Liver (tissue), 9 donors: ENCODE data around the gene CCL25. TPM values are rescaled to one million over a fixed set of nuclear protein-coding genes. Genes with fewer than 3 reads are reported as not detected.

Source experiments
- DNase-seq: peaks from one replicate; pipeline ENCODE4 v3.0.0-alpha.2; 2017; ENCODE audit warnings: low spot score
- H3K27ac ChIP-seq, 2 donors: one replicate each; pipeline ENCODE4 v1.7.0; 2013; ENCODE audit warnings: inconsistent platforms in 2 of 2, low read length in 2 of 2, control low read depth in 1 of 2, low read depth in 1 of 2, mild to moderate bottlenecking in 1 of 2
- H3K27me3 ChIP-seq, 4 donors: one replicate each; pipeline versions ENCODE4 v1.6.1 to v1.7.0; 2013; ENCODE audit warnings: low read length in 3 of 4, inconsistent platforms in 1 of 4, mild to moderate bottlenecking in 1 of 4, moderate library complexity in 1 of 4; ENCODE audit not compliant: control insufficient read depth in 4 of 4, insufficient read depth in 4 of 4
- H3K36me3 ChIP-seq, 4 donors: one replicate each; pipeline versions ENCODE4 v1.6.1 to v1.7.0; 2013; ENCODE audit warnings: low read length in 3 of 4, mild to moderate bottlenecking in 3 of 4, low read depth in 1 of 4, moderate library complexity in 1 of 4; ENCODE audit not compliant: control insufficient read depth in 4 of 4, insufficient read depth in 3 of 4
- H3K4me1 ChIP-seq, 4 donors: one replicate each; pipeline versions ENCODE4 v1.6.1 to v1.7.0; 2013; ENCODE audit warnings: low read length in 3 of 4, mild to moderate bottlenecking in 3 of 4, moderate library complexity in 1 of 4; ENCODE audit not compliant: control insufficient read depth in 4 of 4, insufficient read depth in 4 of 4
- H3K4me3 ChIP-seq, 3 donors: one replicate each; pipeline versions ENCODE4 v1.6.1 to v1.7.0; 2013; ENCODE audit warnings: low read length in 3 of 3, control low read depth in 1 of 3, low read depth in 1 of 3, mild to moderate bottlenecking in 1 of 3
- H3K9ac ChIP-seq, 2 donors: one replicate each; pipeline ENCODE4 v1.7.0; 2013; ENCODE audit warnings: low read length in 2 of 2, mild to moderate bottlenecking in 2 of 2, moderate library complexity in 2 of 2, control low read depth in 1 of 2, low read depth in 1 of 2
- H3K9me3 ChIP-seq, 4 donors: one replicate each; pipeline versions ENCODE4 v1.6.1 to v1.7.0; 2013; ENCODE audit warnings: low read length in 3 of 4; ENCODE audit not compliant: control insufficient read depth in 4 of 4
- EGR1 ChIP-seq, 2 donors: IDR thresholded peaks; 2 replicates each; pipeline ENCODE4 v1.6.1; 2016 to 2018; ENCODE audit warnings: antibody characterized with exemption in 2 of 2, low read depth in 2 of 2
- FOXA1 ChIP-seq: IDR thresholded peaks from 2 replicates; pipeline ENCODE4 v1.6.1; 2016; ENCODE audit warnings: antibody characterized with exemption
- FOXA2 ChIP-seq: IDR thresholded peaks from 2 replicates; pipeline ENCODE4 v1.6.1; 2016; ENCODE audit warnings: antibody characterized with exemption
- GABPA ChIP-seq, 2 donors: IDR thresholded peaks in 1 of 2; conservative IDR thresholded peaks in 1 of 2; 2 replicates each; pipeline ENCODE4 v1.6.1; 2016; ENCODE audit warnings: antibody characterized with exemption in 2 of 2, mild to moderate bottlenecking in 1 of 2, moderate library complexity in 1 of 2
- HNF4A ChIP-seq, 2 donors: conservative IDR thresholded peaks; 2 replicates each; pipeline ENCODE4 v1.6.1; 2016; ENCODE audit warnings: antibody characterized with exemption in 2 of 2, mild to moderate bottlenecking in 2 of 2
- HNF4G ChIP-seq: IDR thresholded peaks from 2 replicates; pipeline ENCODE4 v1.6.1; 2016; ENCODE audit warnings: antibody characterized with exemption
- JUND ChIP-seq, 2 donors: IDR thresholded peaks; 2 replicates each; pipeline ENCODE4 v1.6.1; 2016; ENCODE audit warnings: antibody characterized with exemption in 2 of 2
- MAX ChIP-seq: IDR thresholded peaks from 2 replicates; pipeline ENCODE4 v1.6.1; 2016; ENCODE audit warnings: antibody characterized with exemption
- NR2F2 ChIP-seq: IDR thresholded peaks from 2 replicates; pipeline ENCODE4 v1.6.1; 2016; ENCODE audit warnings: antibody characterized with exemption
- RAD21 ChIP-seq, 2 donors: IDR thresholded peaks; 2 replicates each; pipeline ENCODE4 v1.6.1; 2016; ENCODE audit warnings: antibody characterized with exemption in 2 of 2, mild to moderate bottlenecking in 2 of 2
- REST ChIP-seq: IDR thresholded peaks from 2 replicates; pipeline ENCODE4 v1.6.1; 2016; ENCODE audit warnings: antibody characterized with exemption, mild to moderate bottlenecking
- RXRA ChIP-seq, 2 donors: IDR thresholded peaks; 2 replicates each; pipeline ENCODE4 v1.6.1; 2017 to 2018; ENCODE audit warnings: antibody characterized with exemption in 2 of 2, mild to moderate bottlenecking in 1 of 2
- SP1 ChIP-seq: IDR thresholded peaks from 2 replicates; pipeline ENCODE4 v1.6.1; 2018; ENCODE audit warnings: antibody characterized with exemption, mild to moderate bottlenecking
- TAF1 ChIP-seq: conservative IDR thresholded peaks from 2 replicates; pipeline ENCODE4 v1.6.1; 2016; ENCODE audit warnings: antibody characterized with exemption, mild to moderate bottlenecking
- YY1 ChIP-seq: IDR thresholded peaks from 2 replicates; pipeline ENCODE4 v1.6.1; 2016; ENCODE audit warnings: antibody characterized with exemption, mild to moderate bottlenecking
- WGBS: extraction: QIAGEN DNeasy Blood & Tissue Kit; methylation state at CpG from one replicate; pipeline ENCODE4 v1.1.7; 2013; 5-methylcytosine and 5-hydroxymethylcytosine counted together
- polyA plus RNA-seq, 2 donors: library from polyadenylated mRNA; stranded (reverse) in 1 of 2; unstranded in 1 of 2; fragments of 200-250 nt in 1 of 2; fragments of >200 nt in 1 of 2; fragmentation: Nextera tagmentation in 1 of 2; extraction: Ambion mirVana in 1 of 2; gene quantifications; one replicate each; pipeline versions ENCODE4 v1.2.1 to v1.2.3, GENCODE V29; 2013 to 2015
- total RNA-seq, 2 donors: library from RNA; depleted of rRNA; stranded (reverse); fragments of >200 nt; gene quantifications; one replicate each; pipeline ENCODE4 v1.2.3, GENCODE V29; 2014
- TF ChIP-seq, protein P1 (sequence below): IDR thresholded peaks from 2 replicates; pipeline ENCODE4 v1.6.1; 2016; ENCODE audit warnings: antibody characterized with exemption
- TF ChIP-seq, protein P2 (sequence below): IDR thresholded peaks from 2 replicates; pipeline ENCODE4 v1.6.1; 2016; ENCODE audit warnings: antibody characterized with exemption
- TF ChIP-seq, protein P3 (sequence below): fragments of 150-350 bp; IDR thresholded peaks from 2 replicates; pipeline ENCODE4 v1.5.1; 2017; ENCODE audit warnings: improper control_type of control experiment, low read depth, low read length; ENCODE audit not compliant: missing input control
- donor health status: healthy.
- donor health status: healthy.
- donor health status: healthy.
- donor health status: healthy.
- donor health status: healthy.

CCL25 gene
- total and polyA plus RNA-seq, 4 donors, result not detected

- WGBS, result 69% methylated on average over 2 of the region's 2 CpGs
- no peak for DNase-seq
Measured at GRCh38 chr19:8095354-8095886, 42.9 kb downstream of the CCL25 start.

More at GRCh38 chr19:8095354-8095886, 42.9 kb downstream of the CCL25 start:
- H3K27ac ChIP-seq, result no peak overlapping the region
- H3K9me3 ChIP-seq, result peaks cover 6 to 20% (median 14%) of the 10 kb centered on the region in 4 donors
- H3K9ac ChIP-seq, result no peak overlapping the region
- no peaks in the 10 kb centered on the region for H3K27me3 ChIP-seq
- no peaks in the 10 kb centered on the region for H3K36me3 ChIP-seq
- H3K4me3 ChIP-seq, result no peak overlapping the region
- TF ChIP-seq YY1 (no peak), JUND (IDR thresholded peaks at IDR 0.05) (no peak), FOXA2 (no peak), EGR1 (IDR thresholded peaks at IDR 0.05; ENCODE audit: low read depth in 2 of 2) (no peak), REST (no peak), RXRA (IDR thresholded peaks at IDR 0.05) (no peak), FOXA1 (no peak), GABPA (IDR thresholded peaks at IDR 0.05 in 1 of 2, conservative IDR thresholded peaks at IDR 0.05 in 1 of 2) (no peak), HNF4G (no peak), SP1 (no peak), RAD21 (IDR thresholded peaks at IDR 0.05) (no peak), TAF1 (no peak), HNF4A (conservative IDR thresholded peaks at IDR 0.05) (no peak), MAX (no peak), NR2F2 (no peak)
- TF ChIP-seq, protein P1, sequence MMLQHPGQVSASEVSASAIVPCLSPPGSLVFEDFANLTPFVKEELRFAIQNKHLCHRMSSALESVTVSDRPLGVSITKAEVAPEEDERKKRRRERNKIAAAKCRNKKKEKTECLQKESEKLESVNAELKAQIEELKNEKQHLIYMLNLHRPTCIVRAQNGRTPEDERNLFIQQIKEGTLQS, result no peak
- TF ChIP-seq, protein P2, sequence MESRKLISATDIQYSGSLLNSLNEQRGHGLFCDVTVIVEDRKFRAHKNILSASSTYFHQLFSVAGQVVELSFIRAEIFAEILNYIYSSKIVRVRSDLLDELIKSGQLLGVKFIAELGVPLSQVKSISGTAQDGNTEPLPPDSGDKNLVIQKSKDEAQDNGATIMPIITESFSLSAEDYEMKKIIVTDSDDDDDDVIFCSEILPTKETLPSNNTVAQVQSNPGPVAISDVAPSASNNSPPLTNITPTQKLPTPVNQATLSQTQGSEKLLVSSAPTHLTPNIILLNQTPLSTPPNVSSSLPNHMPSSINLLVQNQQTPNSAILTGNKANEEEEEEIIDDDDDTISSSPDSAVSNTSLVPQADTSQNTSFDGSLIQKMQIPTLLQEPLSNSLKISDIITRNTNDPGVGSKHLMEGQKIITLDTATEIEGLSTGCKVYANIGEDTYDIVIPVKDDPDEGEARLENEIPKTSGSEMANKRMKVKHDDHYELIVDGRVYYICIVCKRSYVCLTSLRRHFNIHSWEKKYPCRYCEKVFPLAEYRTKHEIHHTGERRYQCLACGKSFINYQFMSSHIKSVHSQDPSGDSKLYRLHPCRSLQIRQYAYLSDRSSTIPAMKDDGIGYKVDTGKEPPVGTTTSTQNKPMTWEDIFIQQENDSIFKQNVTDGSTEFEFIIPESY, result no peak
- TF ChIP-seq, protein P3, sequence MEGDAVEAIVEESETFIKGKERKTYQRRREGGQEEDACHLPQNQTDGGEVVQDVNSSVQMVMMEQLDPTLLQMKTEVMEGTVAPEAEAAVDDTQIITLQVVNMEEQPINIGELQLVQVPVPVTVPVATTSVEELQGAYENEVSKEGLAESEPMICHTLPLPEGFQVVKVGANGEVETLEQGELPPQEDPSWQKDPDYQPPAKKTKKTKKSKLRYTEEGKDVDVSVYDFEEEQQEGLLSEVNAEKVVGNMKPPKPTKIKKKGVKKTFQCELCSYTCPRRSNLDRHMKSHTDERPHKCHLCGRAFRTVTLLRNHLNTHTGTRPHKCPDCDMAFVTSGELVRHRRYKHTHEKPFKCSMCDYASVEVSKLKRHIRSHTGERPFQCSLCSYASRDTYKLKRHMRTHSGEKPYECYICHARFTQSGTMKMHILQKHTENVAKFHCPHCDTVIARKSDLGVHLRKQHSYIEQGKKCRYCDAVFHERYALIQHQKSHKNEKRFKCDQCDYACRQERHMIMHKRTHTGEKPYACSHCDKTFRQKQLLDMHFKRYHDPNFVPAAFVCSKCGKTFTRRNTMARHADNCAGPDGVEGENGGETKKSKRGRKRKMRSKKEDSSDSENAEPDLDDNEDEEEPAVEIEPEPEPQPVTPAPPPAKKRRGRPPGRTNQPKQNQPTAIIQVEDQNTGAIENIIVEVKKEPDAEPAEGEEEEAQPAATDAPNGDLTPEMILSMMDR, result no peak
- H3K4me1 ChIP-seq, result no peaks in the 10 kb centered on the region
